ENCODE data around the gene INHA.

The INHA gene

GRCh38 chr2:219559156-219559915, 12.8 kb upstream of the INHA start:
- no peak for DNase-seq

GRCh38 chr2:219560037-219560892, 11.8 kb upstream of the INHA start:
- no peak for DNase-seq

- no peak for DNase-seq
Observed at GRCh38 chr2:219560893-219561178, 11.3 kb upstream of the INHA start.

GRCh38 chr2:219561179-219562048, 10.7 kb upstream of the INHA start:
- DNase-seq, result no peak

- DNase-seq, result no peak
Observed at GRCh38 chr2:219562049-219563020, 9.8 kb upstream of the INHA start.

GRCh38 chr2:219563271-219563928, 8.7 kb upstream of the INHA start:
- DNase-seq, result no peak

- DNase-seq, result no peak
Observed at GRCh38 chr2:219565130-219566080, 6.7 kb upstream of the INHA start.

GRCh38 chr2:219566640-219567039, 5.5 kb upstream of the INHA start:
- no peak for DNase-seq

GRCh38 chr2:219567131-219567530, 5.0 kb upstream of the INHA start:
- DNase-seq, result no peak

GRCh38 chr2:219567791-219568361, 4.2 kb upstream of the INHA start:
- DNase-seq, result no peak

- no peak for DNase-seq
Observed at GRCh38 chr2:219569041-219569440, 3.1 kb upstream of the INHA start.

GRCh38 chr2:219569635-219570034, 2.5 kb upstream of the INHA start:
- no peak for DNase-seq

GRCh38 chr2:219570194-219570923, 1.8 kb upstream of the INHA start:
- no peak for DNase-seq

- DNase-seq, result no peak
Observed at GRCh38 chr2:219570924-219571310, 1.2 kb upstream of the INHA start.

GRCh38 chr2:219571311-219572236, 536 bp upstream of the INHA start, which contains the start of gene OBSL1:
TSS of gene OBSL1 (minus strand) at chr2:219571539. CDS start at chr2:219571232, 307 bp downstream.
- DNase-seq, result peak; percentile 15

GRCh38 chr2:219573166-219573565, 1.1 kb downstream of the INHA start:
- peak; percentile 89 for DNase-seq

GRCh38 chr2:219574484-219575311, 2.6 kb downstream of the INHA start:
- DNase-seq, result no peak
